Fibroblast of pulmonary artery (primary cell): ENCODE data around the gene IRF4.

ENCODE experiments used
- DNase-seq: peaks from one replicate; pipeline ENCODE4 v3.0.0-alpha.2; 2010; ENCODE audit warnings: low read depth
- H3K4me3 ChIP-seq: replicated peaks from 2 replicates; pipeline ENCODE4 v1.5.1; 2011; ENCODE audit warnings: low read depth, mild to moderate bottlenecking, control low read depth, low read length, moderate library complexity
- CTCF ChIP-seq: IDR thresholded peaks from 2 replicates; pipeline ENCODE4 v1.5.1; 2011; ENCODE audit warnings: mild to moderate bottlenecking, control low read depth, low read length, inconsistent platforms; ENCODE audit errors: missing control alignments

The IRF4 gene

GRCh38 chr6:444653-445275 lies 53.2 kb downstream of the IRF4 start:
- no peak overlapping the region for H3K4me3 ChIP-seq
- no peak for TF ChIP-seq CTCF
- no peak for DNase-seq

- H3K4me3 ChIP-seq, result no peak overlapping the region
- no peak for DNase-seq
- TF ChIP-seq CTCF, result no peak
Measured at GRCh38 chr6:445571-446417, 54.2 kb downstream of the IRF4 start.

GRCh38 chr6:446418-447366 lies 55.1 kb downstream of the IRF4 start:
- no peak overlapping the region for H3K4me3 ChIP-seq
- no peak for DNase-seq
- TF ChIP-seq CTCF, result no peak

- TF ChIP-seq CTCF, result no peak
- no peak for DNase-seq
Measured at GRCh38 chr6:447381-448165, 56.0 kb downstream of the IRF4 start.

GRCh38 chr6:448296-449056 lies 56.9 kb downstream of the IRF4 start:
- no peak overlapping the region for H3K4me3 ChIP-seq
- TF ChIP-seq CTCF, result no peak
- no peak for DNase-seq

More at GRCh38 chr6:447381-448165, 56.0 kb downstream of the IRF4 start:
- H3K4me3 ChIP-seq, result no peak overlapping the region
